ENCODE results near the gene KRTAP3-2.
"Not testable (repeated sequence)": the region's sequence is repeated elsewhere in the genome, so short reads cannot be mapped to it uniquely, and the experiment has no call there.

KRTAP3-2 gene

DNA sequence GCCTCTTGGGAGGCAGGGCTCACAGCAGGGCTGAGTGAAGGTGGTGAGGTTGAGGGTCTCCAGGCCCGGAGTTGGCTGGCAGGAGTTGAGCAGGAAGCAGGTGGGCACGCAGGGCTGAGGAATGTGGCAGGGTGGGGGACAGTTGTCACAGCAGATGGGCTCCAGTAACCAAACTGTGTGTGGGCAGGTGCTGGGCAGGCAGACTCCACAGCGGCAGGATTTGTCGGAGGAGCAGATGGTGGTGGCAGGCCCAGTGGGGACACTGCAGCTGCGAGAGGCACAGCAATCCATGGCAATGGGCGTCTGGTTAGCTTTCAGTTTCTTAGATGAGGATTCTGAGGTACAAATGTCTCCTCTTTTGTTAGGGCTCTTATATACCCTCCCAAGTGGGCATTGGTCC is at the start of gene KRTAP3-2:
Gene KRTAP3-2 (minus strand): TSS at position 344 of the 400 bp plus-strand sequence. CDS start 53 bp downstream, at position 291.
- in situ Hi-C loops (cut with HindIII; ENCODE audit: low sequenced_read_pairs): loop anchor here (5.0 kb wide), 1 partner anchor 33 kb away; the partner anchor contains the start of genes KRTAP1-3 and KRTAP1-4

DNA sequence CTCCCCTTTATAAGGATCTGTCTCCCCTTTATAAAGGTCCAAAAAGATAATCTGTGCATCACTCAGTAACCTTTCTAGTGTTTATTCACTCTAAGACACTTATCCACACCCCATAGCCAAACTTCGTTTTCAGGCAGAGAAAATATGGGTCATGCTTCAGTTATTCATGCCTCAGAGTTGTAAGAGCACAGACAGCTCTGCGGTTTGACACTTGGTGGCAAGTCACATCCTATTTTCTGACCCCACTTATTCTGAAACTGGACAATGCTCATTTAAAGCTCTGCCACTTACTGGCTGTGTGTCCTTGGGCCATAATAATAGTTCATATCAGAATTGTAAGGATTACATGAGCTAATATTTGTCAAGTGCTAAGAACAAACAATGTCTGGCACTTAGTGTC is 49.4 kb upstream of the KRTAP3-2 start:
- in situ Hi-C loops (cut with HindIII; ENCODE audit: low sequenced_read_pairs): no loop called here

DNA sequence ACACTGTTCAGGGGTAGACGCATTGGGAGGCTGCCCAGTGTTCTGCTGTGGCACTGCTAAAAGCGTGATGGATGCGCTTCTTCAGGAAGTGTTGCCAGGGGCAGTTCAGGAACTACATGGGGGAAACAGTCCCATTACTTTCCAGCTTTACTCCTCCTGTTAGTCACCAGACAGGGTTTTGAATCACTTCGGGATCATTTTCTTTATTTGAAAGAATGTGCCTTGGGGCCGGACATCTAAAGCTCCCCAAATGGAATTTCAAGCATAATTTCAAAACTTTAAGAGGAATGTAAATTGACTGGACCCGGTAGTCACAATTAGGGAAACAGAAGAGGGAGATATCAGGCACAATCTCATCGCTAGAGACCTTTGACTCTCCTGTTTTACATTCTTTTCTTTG is 48.7 kb upstream of the KRTAP3-2 start:
- in situ Hi-C loops (cut with HindIII; ENCODE audit: low sequenced_read_pairs): no loop called here

DNA sequence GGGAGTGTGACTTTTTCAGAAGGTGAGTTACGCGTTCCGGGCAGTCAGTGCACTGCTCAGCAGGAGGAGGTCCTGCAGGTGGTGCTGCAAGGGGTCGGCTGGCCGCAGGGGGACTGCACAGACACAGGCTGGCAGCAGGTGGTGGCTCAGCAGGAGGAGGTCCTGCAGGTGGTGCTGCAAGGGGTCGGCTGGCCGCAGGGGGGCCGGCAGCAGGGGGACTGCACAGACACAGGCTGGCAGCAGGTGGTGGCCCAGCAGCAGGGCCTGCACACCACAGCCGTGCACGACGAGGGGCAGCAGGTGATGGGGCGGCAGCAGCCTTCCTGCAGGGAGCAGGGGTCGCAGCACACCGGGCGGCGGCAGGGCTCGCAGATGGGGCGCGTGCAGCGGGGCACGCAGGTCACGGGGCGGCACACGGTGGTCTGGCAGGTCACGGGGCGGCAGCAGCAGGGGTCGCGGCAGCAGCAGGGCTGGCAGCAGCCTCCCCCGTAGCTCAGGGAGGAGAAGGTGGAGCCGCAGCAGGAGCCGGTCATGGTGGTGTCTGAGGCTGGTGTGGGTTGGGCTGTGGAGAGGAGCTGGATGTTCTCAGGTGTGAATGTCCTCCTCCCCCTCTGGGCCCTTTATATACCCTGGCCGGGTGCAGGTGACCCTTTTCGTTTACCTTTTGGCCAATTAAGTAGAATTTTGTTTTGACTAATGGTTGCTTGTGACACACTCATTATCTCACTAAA is 47.2 kb upstream of the KRTAP3-2 start, which contains the start of gene KRTAP2-1:
Gene KRTAP2-1 (minus strand): TSS at position 582 of the 731 bp plus-strand sequence. CDS start 49 bp downstream, at position 533.
- in situ Hi-C loops (cut with HindIII; ENCODE audit: low sequenced_read_pairs): not testable (repeated sequence)

DNA sequence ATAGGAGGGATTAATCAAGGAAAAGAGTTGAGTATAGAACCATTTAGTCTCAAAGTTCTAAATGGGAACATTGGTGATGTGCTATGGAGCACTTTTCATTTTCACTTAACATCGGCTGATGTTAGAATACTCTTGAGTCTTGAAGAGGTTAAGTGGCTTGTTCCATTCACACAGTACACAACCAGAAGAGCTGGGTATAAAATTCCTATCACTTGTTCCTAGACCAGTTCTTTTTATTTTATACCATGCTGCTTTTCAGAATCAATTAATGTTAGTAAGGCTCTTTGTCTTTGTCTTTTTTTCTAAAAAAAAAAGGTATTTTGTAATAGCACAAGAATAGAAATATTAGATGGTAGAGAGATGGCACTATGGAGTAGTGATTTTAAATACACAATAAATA is 43.2 kb upstream of the KRTAP3-2 start:
- in situ Hi-C loops (cut with HindIII; ENCODE audit: low sequenced_read_pairs): no loop called here

DNA sequence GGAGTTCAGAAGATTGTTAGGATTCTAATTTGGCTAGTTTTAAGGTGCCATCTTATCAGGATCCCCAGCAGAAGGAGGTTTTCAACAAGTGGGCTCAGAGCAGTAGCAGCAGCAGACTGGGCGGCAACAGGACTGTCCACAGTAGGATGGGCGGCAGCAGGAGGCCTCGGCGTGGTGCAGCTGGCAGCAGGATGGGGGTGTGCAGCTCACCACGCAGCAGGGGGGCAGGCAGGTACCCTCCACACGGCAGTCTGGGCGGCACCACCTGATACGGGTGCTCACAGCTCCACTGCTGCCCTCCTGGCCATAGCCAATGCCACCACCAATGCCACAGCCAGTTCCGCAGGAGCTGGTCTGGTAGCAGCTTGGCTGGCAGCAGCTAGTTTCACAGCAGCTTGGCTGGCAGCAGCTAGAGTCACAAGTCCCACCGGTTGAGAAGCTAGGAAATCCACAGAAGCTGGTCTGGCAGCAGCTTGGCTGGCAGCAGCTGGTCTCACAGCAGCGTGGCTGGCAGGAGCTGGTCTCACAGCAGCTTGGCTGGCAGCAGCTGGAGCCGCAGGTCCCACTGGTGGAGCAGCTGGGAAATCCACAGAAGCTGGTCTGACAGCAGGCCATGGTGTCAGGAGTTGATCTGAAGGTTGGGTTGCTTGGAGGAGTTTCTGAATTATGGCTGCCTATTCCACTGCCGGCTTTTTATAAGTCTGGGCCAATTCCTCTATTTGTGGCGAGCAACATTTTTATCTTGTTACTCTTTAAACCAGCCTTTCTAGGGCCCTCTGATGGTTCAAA is 41.3 kb upstream of the KRTAP3-2 start, which contains the start of gene KRTAP1-1:
Gene KRTAP1-1 (minus strand): TSS at position 668 of the 789 bp plus-strand sequence. CDS start 53 bp downstream, at position 615.
- in situ Hi-C loops (cut with HindIII; ENCODE audit: low sequenced_read_pairs): not testable (repeated sequence)

DNA sequence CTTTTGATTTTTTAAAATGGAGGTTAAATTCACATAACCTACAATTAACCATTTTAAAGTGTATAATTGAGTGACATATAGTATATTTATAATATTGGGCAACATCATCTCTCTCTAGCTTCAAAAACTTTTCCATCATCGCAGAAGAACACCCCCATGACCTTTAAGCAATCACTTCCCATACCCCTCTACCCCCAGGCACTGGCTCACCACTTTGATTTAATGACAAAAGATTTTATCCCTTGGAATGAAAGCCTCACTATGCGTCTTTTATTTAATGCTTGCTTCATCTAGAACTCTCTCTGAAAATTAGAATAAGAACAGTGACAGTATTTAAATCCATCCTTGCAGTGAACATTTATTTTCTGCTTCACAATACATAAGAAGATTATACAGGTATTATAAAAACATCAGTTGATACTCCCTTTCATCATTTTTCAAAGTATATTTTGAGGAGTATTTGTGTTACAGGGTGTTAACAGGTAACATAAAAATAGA is 38.2 kb upstream of the KRTAP3-2 start:
- in situ Hi-C loops (cut with HindIII; ENCODE audit: low sequenced_read_pairs): no loop called here

DNA sequence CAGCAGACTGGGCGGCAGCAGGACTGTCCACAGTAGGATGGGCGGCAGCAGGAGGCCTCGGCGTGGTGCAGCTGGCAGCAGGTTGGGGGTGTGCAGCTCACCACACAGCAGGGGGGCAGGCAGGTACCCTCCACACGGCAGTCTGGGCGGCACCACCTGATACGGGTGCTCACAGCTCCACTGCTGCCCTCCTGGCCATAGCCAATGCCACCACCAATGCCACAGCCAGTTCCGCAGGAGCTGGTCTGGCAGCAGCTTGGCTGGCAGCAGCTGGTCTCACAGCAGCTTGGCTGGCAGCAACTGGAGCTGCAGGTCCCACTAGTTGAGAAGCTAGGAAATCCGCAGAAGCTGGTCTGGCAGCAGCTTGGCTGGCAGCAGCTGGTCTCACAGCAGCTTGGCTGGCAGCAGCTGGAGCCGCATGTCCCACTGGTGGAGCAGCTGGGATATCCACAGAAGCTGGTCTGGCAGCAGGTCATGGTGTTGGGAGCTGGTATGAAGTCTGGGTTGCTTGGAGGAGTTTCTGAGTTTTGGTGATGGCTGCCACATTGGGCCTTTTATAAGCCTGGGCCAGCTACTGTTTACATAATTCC is 34.7 kb upstream of the KRTAP3-2 start, which contains the start of gene KRTAP1-3:
Gene KRTAP1-3 (minus strand): TSS at position 529 of the 590 bp plus-strand sequence. CDS start 53 bp downstream, at position 476.
- in situ Hi-C loops (cut with HindIII; ENCODE audit: low sequenced_read_pairs): loop anchor here (5.0 kb wide), 1 partner anchor 37 kb away; the partner anchor contains the start of gene KRTAP3-2

DNA sequence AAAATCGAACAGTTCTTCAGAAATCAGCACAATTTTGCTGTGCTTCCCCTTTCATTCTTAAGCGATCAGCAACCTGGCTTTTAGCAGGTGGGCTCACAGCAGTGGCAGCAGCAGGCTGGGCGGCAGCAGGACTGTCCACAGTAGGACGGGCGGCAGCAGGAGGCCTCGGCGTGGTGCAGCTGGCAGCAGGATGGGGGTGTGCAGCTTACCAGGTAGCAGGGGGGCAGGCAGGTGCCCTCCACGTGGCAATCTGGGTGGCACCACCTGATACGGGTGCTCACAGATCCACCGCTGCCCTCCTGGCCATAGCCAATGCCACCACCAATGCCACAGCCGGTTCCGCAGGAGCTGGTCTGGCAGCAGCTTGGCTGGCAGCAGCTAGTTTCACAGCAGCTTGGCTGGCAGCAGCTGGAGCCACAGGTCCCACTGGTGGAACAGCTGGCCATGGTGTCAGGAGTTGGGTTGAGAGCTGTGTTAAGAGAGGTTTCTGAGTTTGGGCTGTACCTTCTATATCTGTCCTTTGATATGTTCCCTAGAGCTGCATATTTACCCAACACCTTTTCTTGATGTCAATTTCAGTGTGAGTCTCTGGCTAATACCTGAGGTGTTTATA is 30.0 kb upstream of the KRTAP3-2 start, which contains the start of gene KRTAP1-4:
Gene KRTAP1-4 (minus strand): TSS at position 563 of the 613 bp plus-strand sequence. CDS start 117 bp downstream, at position 446.
- in situ Hi-C loops (cut with HindIII; ENCODE audit: low sequenced_read_pairs): loop anchor here (5.0 kb wide), 1 partner anchor 32 kb away; the partner anchor contains the start of gene KRTAP3-2

DNA sequence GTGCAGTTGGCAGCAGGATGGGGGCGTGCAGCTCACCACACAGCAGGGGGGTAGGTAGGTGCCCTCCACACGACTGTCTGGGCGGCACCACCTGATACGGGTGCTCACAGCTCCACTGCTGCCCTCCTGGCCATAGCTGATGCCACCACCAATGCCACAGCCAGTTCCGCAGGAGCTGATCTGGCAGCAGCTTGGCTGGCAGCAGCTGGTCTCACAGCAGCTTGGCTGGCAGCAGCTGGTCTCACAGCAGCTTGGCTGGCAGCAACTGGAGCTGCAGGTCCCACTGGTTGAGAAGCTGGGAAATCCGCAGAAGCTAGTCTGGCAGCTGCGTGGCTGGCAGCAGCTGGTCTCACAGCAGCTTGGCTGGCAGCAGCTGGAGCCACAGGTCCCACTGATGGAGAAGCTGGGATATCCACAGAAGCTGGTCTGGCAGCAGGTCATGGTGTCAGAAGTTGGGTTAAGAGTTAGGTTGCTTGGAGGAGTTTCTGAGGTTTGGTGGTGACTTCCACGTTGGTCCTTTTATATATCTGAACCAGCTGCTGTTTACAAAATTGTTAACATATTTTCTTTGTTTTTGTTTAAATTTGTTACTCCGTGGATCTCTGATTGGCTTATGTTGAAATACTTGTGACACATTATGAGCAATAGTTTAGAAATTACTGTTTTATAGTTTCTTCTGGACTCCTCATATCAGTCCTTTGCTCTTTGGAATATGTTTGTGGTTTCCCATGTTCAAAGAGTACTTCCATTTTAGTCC is 27.2 kb upstream of the KRTAP3-2 start, which contains the start of gene KRTAP1-5:
Gene KRTAP1-5 (minus strand): TSS at position 494 of the 757 bp plus-strand sequence. CDS start 53 bp downstream, at position 441.
- in situ Hi-C loops (cut with HindIII; ENCODE audit: low sequenced_read_pairs): no loop called here

DNA sequence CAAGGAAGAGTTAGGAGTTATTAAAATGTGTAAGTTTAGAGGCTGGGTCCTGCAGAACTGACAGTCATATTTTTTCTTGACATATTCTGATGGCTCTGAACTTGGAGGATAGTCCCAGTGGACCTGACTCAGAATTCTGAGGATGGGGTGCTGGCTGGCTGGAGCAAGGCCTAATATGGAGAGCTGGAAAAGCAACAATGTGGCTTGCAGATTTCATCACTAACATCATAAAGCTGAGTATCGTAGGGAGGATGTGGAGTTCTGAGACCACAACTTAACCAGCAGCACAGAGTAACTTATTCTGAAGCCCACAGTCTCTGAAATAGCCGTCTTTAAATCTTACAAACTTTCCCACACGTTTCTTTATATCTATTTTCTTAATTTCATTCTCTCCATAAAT is 25.0 kb upstream of the KRTAP3-2 start:
- in situ Hi-C loops (cut with HindIII; ENCODE audit: low sequenced_read_pairs): no loop called here

DNA sequence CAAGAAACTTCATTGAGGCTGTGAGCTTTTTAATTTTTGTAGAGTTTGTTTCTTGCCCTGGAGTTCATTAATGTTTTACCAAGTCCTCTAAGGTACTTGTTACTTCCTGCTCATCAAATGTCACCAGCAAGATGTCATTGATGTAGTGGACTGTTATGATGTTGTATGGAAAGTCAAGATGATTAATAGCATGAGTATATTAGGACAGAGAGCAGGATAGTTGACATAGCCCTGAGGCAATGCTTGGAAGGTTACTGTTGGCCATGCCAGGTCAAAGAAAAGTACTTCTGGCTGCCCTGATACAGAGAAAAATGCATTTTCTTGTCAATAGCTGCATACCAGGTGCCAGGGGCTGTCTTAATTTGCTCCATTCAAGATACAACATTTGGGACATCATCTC is 20.6 kb upstream of the KRTAP3-2 start:
- in situ Hi-C loops (cut with HindIII; ENCODE audit: low sequenced_read_pairs): no loop called here

DNA sequence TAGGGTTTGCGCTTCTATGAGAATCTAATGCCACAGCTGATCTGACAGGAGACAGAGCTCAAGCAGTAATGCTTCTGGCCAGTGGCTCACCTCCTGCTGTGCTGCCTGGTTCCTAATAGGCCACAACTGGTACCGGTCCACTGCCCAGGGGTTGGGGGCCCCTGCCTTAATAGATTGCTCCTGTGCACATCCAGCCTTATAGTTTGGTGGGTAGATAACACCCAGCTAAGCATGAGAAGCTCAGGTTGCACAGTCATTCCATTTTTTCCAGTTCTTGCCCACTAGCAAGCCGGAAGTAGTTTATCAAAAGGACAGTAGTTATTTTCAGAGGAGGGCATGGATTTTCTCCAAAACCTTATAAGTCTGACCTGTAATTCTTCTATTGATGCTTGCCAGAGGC is 19.7 kb upstream of the KRTAP3-2 start:
- in situ Hi-C loops (cut with HindIII; ENCODE audit: low sequenced_read_pairs): loop anchor here (10.0 kb wide), 1 partner anchor 195 kb away; no protein-coding TSS in a partner anchor

DNA sequence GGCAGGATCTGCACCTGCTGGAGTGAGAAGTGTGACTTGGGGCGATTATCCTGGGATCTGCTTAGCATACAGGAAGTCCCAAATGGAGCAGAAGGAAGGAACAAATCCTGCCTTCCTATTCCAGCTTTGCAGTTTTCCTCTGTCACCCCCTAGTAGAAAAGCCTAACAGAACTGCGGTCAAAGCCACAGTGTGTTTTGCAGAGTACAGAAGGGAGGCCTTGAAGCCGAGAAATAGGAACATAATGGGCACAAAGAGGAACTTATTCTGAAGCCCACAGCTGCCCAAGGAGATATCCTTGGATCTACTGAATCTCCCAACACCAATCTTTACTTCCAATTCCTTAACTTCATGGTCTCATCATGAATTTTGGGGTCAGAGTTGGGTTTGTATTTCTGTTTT is 18.8 kb upstream of the KRTAP3-2 start:
- in situ Hi-C loops (cut with HindIII; ENCODE audit: low sequenced_read_pairs): loop anchor here (10.0 kb wide), 1 partner anchor 196 kb away; no protein-coding TSS in a partner anchor

DNA sequence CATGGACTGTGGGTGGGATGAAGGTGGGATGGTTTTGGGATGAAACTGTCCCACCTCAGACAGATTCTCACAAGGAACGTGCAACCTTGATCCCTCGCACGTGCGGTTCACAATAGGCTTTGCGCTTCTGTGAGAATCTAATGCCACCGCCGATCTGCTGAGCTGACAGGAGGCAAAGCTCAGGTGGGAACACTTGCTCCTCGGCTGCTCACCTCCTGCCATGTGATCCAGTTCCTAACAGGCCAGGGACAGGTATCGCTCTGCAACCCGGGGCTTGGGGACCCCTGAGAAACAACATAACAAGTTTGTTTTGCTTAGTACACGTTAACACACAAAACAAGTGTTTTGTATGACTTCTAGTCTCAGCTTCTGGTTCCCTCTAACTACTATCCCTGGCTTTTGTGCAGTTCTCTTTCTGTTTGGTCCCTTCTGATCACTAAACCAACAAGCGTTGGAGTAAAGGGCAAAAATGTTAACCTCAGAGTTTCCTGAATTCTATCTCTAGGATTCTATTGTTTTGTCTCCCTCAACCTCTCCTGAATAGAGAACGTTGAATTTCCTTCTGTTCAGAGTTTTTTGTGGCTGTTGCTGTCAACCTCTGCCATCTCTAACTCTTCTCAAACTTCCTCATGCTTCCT is 17.0 kb upstream of the KRTAP3-2 start:
- in situ Hi-C loops (cut with HindIII; ENCODE audit: low sequenced_read_pairs): loop anchor here (10.0 kb wide), 1 partner anchor 198 kb away; no protein-coding TSS in a partner anchor

DNA sequence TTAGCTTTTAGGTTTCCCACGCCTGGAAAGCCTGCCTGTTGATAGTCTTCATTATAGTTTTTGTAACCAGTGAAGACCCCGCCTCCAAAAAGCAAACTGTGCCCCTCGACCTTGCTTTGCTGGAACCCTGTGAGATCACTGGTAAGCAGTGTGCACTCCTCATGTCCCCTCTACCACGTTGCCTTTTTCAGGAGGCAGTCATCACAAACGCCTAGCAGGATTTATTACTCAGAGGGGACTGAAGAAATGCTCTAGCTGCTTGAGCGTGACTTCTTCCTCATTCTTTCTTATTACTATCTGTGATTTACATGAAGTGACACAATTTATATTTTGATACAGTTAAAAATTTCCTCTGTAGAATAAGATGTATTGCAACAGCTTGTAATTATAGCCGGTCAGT is 15.7 kb upstream of the KRTAP3-2 start:
- in situ Hi-C loops (cut with HindIII; ENCODE audit: low sequenced_read_pairs): loop anchor here (10.0 kb wide), 1 partner anchor 199 kb away; no protein-coding TSS in a partner anchor

DNA sequence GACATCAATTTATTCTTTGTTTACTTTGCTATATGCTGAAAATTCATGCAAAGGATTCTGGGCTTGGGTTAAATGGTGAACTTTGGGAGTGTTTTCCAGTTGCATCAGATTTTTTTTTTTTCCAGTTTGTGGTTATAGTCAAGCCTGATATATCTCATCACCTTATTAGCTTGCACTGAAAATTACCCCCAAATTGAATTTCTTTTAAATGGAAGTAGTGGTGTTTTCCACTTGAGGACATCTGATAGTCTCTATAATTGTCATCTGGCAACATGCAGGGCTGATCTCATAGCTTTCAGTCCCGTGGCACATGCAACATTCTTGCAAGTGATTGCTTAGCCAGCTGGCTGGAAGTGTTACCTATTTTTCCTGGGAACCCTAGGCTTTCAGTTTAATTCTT is 13.9 kb upstream of the KRTAP3-2 start:
- in situ Hi-C loops (cut with HindIII; ENCODE audit: low sequenced_read_pairs): loop anchor here (10.0 kb wide), 1 partner anchor 201 kb away; no protein-coding TSS in a partner anchor

DNA sequence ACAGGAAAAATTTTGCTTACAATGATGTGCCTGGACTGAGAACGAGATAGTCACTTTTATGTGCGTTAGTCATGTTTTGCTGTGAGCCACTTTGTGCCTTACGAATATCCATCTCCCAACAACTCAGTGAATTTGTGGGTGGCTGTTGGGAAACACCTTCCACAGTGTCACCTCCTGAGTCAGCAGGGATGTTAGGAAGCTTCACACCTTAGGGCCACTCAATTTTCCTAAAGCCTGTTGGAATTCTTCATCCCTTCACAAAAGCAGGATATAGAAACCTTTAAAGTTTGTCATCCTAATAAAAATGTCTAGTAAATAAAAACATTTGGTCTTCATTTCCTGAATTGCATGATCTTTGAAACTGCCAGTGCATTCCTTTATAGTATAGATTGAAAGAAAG is 13.5 kb upstream of the KRTAP3-2 start:
- in situ Hi-C loops (cut with HindIII; ENCODE audit: low sequenced_read_pairs): loop anchor here (10.0 kb wide), 1 partner anchor 202 kb away; no protein-coding TSS in a partner anchor

Measured in endothelial cell of hepatic sinusoid (primary cell).